Measurements from ENCODE around the gene ZNF593. TPM values are rescaled to one million over a fixed set of nuclear protein-coding genes. Genes with fewer than 3 reads are reported as not detected.
A peak's percentile ranks its signal among the peaks of the same experiment; 100 is the strongest.

Gene ZNF593
- total RNA-seq, 3 donors from 2014 or later = 14.8 to 21.4 (median 17.9) TPM

DNA sequence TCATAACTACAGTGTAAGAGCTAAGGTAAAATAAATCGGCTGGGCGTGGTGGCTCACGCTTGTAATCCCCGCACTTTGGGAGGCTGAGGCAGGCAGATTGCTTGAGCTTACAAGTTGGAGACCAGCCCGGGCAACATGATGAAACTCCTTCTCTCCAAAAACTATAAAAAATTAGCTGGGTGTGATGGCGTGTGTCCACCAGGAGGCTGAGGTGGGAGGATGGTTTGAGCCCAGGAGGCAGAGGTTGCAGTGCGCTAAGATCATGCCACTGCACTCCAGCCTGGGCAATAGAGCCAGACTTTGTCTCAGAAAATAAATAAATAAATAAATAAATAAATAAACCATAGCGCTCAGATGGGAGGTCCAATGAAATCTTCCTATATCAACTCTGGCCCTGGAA is 27.5 kb upstream of the ZNF593 start:
- Histone ChIP-seq H3K9me3 (no peaks in the 10 kb centered on the region), H3K4me1 (ENCODE audit: low read depth) (no peaks in the 10 kb centered on the region), H3K36me3 (ENCODE audit: low read depth) (no peaks in the 10 kb centered on the region), H3K4me3 (no peak overlapping the region)
- intact Hi-C loops (cut with DNase I, micrococcal nuclease) = loop anchor here in 1 of 2 donors (10.0 kb wide), 1 partner anchor 107 kb away; no protein-coding TSS in a partner anchor
- TF ChIP-seq, protein P1, sequence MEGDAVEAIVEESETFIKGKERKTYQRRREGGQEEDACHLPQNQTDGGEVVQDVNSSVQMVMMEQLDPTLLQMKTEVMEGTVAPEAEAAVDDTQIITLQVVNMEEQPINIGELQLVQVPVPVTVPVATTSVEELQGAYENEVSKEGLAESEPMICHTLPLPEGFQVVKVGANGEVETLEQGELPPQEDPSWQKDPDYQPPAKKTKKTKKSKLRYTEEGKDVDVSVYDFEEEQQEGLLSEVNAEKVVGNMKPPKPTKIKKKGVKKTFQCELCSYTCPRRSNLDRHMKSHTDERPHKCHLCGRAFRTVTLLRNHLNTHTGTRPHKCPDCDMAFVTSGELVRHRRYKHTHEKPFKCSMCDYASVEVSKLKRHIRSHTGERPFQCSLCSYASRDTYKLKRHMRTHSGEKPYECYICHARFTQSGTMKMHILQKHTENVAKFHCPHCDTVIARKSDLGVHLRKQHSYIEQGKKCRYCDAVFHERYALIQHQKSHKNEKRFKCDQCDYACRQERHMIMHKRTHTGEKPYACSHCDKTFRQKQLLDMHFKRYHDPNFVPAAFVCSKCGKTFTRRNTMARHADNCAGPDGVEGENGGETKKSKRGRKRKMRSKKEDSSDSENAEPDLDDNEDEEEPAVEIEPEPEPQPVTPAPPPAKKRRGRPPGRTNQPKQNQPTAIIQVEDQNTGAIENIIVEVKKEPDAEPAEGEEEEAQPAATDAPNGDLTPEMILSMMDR (IDR thresholded peaks at IDR 0.05) = no peak
- DNase-seq (no peak), ATAC-seq (no peak)

DNA sequence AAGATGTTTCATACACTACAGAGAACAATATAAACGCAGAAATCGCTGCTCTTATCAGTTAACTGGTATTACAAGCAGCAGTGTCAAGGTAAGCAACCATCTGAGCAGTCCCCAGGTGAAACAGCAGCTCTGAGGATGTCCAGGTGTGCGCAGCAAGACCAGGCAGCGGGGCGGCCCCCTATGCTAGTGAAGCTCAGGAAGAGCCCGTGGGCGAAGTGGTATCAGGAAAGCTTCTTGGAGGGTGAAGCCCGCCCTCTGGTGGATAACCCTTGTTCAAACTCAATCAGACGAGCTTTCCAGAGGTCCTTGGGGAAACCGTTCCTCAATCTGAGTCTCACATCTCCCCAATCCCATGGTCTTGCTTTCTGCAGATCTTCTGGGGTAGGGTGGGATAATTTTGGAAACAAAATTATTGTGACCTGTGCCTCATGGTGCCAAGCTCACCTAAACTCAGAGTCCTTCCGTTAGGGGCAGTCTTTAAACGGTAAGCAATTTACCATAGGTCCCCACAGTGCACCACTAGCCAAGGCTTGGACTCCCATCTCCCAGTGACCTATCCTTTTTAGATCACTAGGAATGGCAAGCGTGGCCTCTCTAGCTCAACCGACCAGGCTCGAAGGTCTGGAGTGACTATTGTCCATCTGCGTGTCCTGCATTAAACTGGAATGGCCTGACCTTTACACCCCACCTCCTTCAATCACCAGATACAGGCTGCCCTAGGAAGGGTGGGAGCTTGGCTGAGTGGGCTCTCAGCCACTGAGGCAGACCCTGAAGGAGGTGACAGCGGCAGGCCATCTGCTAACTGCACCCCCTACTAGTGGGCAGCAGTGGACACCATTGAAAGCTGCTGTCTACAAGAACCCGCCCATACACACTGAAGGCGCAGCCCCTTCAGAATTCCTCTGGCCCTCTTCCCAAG is 24.4 kb upstream of the ZNF593 start:
- Histone ChIP-seq H3K4me3 (no peak overlapping the region), H3K36me3 (ENCODE audit: low read depth) (no peaks in the 10 kb centered on the region), H3K9me3 (no peaks in the 10 kb centered on the region), H3K4me1 (ENCODE audit: low read depth) (no peaks in the 10 kb centered on the region)
- TF ChIP-seq, protein P1 (IDR thresholded peaks at IDR 0.05) = peak; percentile 47
- peak in 2 of 3 donors; percentile 75 to 94 for DNase-seq
- intact Hi-C loops (cut with DNase I, micrococcal nuclease) = loop anchor here (2.0 to 10.0 kb wide), 3 partner anchors 38 to 110 kb away; no protein-coding TSS in a partner anchor
- peak; percentile 97 for ATAC-seq

DNA sequence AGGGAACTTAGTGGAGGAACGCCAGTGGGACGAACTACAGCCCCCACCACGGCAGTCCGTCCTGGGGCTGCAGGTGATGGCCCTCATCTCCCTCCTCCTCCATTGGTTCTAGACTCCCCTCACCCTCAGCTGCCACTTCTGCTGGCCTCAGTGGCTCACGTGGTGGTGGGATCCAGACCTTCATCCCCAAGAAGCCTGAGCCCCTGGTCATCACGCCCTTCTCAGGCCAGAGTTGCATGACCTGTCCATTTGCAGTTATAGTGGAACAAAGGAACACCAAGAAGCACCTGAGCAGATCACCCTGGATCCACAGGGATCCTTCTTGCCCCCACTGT is 23.8 kb upstream of the ZNF593 start:
- intact Hi-C loops (cut with DNase I, micrococcal nuclease) = loop anchor here (2.0 to 10.0 kb wide), 3 partner anchors 39 to 111 kb away; no protein-coding TSS in a partner anchor
- ATAC-seq = no peak
- Histone ChIP-seq H3K4me3 (no peak overlapping the region), H3K36me3 (ENCODE audit: low read depth) (no peaks in the 10 kb centered on the region), H3K4me1 (ENCODE audit: low read depth) (no peaks in the 10 kb centered on the region), H3K9me3 (no peaks in the 10 kb centered on the region)
- no peak for DNase-seq
- TF ChIP-seq, protein P1 (IDR thresholded peaks at IDR 0.05) = no peak

DNA sequence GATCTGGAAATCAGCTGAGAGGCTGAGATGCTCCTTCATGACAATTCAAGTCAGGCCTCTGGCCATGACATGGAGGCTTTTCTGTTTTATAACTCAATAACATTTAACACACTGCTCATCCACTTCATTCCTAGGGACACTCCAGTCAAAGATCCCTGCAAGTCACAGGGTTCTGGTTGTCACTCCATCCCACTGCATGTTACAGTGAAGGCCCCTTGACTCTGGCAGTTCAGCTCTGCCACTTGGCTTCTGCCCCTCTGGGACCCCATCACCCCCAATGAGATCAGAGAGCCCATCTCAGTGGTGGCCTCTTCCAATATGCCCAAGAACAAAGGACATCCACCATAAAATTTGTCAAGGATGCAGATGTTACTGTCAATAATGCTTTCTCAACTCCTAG is 20.8 kb upstream of the ZNF593 start:
- Histone ChIP-seq H3K4me1 (ENCODE audit: low read depth) (no peaks in the 10 kb centered on the region), H3K9me3 (no peaks in the 10 kb centered on the region), H3K4me3 (no peak overlapping the region), H3K36me3 (ENCODE audit: low read depth) (no peaks in the 10 kb centered on the region)
- DNase-seq = no peak
- TF ChIP-seq, protein P1 (IDR thresholded peaks at IDR 0.05) = no peak
- intact Hi-C loops (cut with DNase I, micrococcal nuclease) = loop anchor here in 1 of 2 donors (5.0 to 10.0 kb wide), 2 partner anchors 42 to 114 kb away; no protein-coding TSS in a partner anchor
- no peak for ATAC-seq

DNA sequence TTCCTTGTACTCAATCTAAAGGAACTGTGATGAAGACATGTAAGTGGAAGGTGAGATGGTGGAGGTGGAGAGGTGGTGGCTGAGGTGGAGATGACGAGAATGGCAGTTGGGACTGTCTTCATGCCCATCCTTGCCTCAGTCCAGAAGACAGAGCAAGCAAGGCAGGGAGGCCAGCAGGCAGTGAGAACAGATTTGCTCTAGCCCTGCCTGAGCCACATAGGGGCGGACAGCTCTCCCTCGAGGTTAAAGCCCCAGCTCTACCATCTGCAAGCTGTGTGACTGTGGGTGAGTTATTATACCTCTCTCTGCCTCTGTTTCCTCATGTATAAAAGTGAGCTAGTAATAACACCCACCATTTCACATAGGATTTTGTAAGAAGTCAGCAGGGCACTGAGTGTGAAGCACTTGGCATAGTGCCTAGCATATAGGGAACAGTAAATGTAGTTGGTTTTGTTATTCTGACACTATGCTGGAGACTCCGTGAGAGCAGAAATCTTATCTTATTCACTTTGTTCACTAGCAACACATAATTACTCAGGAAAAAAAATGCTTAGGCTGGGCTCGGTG is 15.7 kb upstream of the ZNF593 start:
- ATAC-seq (no peak), DNase-seq (no peak)
- Histone ChIP-seq H3K4me1 (ENCODE audit: low read depth) (no peaks in the 10 kb centered on the region), H3K4me3 (no peak overlapping the region), H3K9me3 (no peaks in the 10 kb centered on the region), H3K36me3 (ENCODE audit: low read depth) (no peaks in the 10 kb centered on the region)
- TF ChIP-seq, protein P1 (IDR thresholded peaks at IDR 0.05) = no peak
- intact Hi-C loops (cut with DNase I, micrococcal nuclease) = no loop called here

All from mucosa of descending colon (tissue), 3 donors.